IMR-90 (cell line): Measurements from ENCODE around the gene BTBD10. TPM values are rescaled to one million over a fixed set of nuclear protein-coding genes. Genes with fewer than 3 reads are reported as not detected.

ENCODE experiments used
- ATAC-seq: fragments of 200-7000 bp; cut with Tn5 transposase; 2 replicates; pipeline ENCODE4 v1.9.1; 2020; ENCODE audit warnings: low read depth, mild to moderate bottlenecking, moderate library complexity
- BruUV-seq: library from RNA; stranded (reverse); fragments of 400-500 nt; replicated peaks from 2 replicates; lab custom pipeline; 2021; lab: Mats Ljungman, UMichigan
- CTCF ChIA-PET: fragments of 300-600 bp; formaldehyde crosslinking; extraction: SDS; loops from one replicate; lab custom pipeline; 2021; ENCODE audit warnings: antibody characterized with exemption; lab: Yijun Ruan, JAX
- POLR2A ChIA-PET: fragments of 300-600 bp; sonication (Branson Sonifier 250); formaldehyde crosslinking; loops from one replicate; lab custom pipeline; 2022; ENCODE audit warnings: antibody characterized with exemption; ENCODE audit not compliant: unreplicated experiment; lab: Charles Lee
- DNase-seq: peaks from one replicate; pipeline ENCODE4 v3.0.0; 2013
- H2AFZ ChIP-seq: replicated peaks from 2 replicates; pipeline ENCODE3; 2013; ENCODE audit warnings: low read length, mild to moderate bottlenecking; ENCODE audit not compliant: poor library complexity
- H2AK5ac ChIP-seq: 2 replicates; pipeline ENCODE4 v1.6.1; 2013; ENCODE audit warnings: low read depth, low read length, inconsistent platforms
- H2AK9ac ChIP-seq: replicated peaks from 2 replicates; pipeline ENCODE3; 2013; ENCODE audit warnings: mild to moderate bottlenecking, low read depth, low read length, moderate library complexity; ENCODE audit not compliant: poor library complexity
- H2BK120ac ChIP-seq: 2 replicates; pipeline ENCODE4 v1.6.1; 2013; ENCODE audit warnings: low read depth, low read length, inconsistent platforms
- H2BK15ac ChIP-seq: 3 replicates; pipeline ENCODE4 v1.6.1; 2013; ENCODE audit warnings: low read depth, low read length, inconsistent platforms
- H2BK20ac ChIP-seq: 2 replicates; pipeline ENCODE4 v1.6.1; 2013; ENCODE audit warnings: low read depth, mild to moderate bottlenecking, inconsistent platforms, low read length, moderate library complexity
- H2BK5ac ChIP-seq: 2 replicates; pipeline ENCODE4 v1.6.1; 2013; ENCODE audit warnings: mild to moderate bottlenecking, low read depth, low read length, inconsistent platforms; ENCODE audit not compliant: poor library complexity, severe bottlenecking
- H3K14ac ChIP-seq: replicated peaks from 2 replicates; pipeline ENCODE4 v1.6.1; 2013; ENCODE audit warnings: low read depth, low read length, inconsistent platforms
- H3K18ac ChIP-seq: 2 replicates; pipeline ENCODE4 v1.6.1; 2013; ENCODE audit warnings: low read depth, low read length, control low read depth
- H3K23ac ChIP-seq: 2 replicates; pipeline ENCODE4 v1.6.1; 2013; ENCODE audit warnings: low read depth, low read length, inconsistent platforms
- H3K27ac ChIP-seq: 2 replicates; pipeline ENCODE4 v1.5.1; 2013; ENCODE audit warnings: mild to moderate bottlenecking, control low read depth, low read length; ENCODE audit not compliant: insufficient read depth
- H3K27me3 ChIP-seq: 2 replicates; pipeline ENCODE4 v1.6.1; 2013; ENCODE audit warnings: low read length; ENCODE audit not compliant: control insufficient read depth, insufficient read depth
- H3K36me3 ChIP-seq: 2 replicates; pipeline ENCODE4 v1.6.1; 2013; ENCODE audit warnings: low read length, mixed read lengths; ENCODE audit not compliant: control insufficient read depth, insufficient read depth
- H3K4ac ChIP-seq: 2 replicates; pipeline ENCODE4 v1.6.1; 2013; ENCODE audit warnings: low read depth, low read length, inconsistent platforms
- H3K4me1 ChIP-seq: 2 replicates; pipeline ENCODE4 v1.6.1; 2013; ENCODE audit warnings: low read length, mixed read lengths; ENCODE audit not compliant: control insufficient read depth, insufficient read depth
- H3K4me2 ChIP-seq: 2 replicates; pipeline ENCODE4 v1.6.1; 2013; ENCODE audit warnings: low read depth, mild to moderate bottlenecking, control low read depth, low read length, moderate library complexity
- H3K4me3 ChIP-seq: 2 replicates; pipeline ENCODE4 v1.5.1; 2013; ENCODE audit warnings: low read depth, mild to moderate bottlenecking, control low read depth, low read length, moderate library complexity; ENCODE audit not compliant: insufficient read depth
- H3K56ac ChIP-seq: 2 replicates; pipeline ENCODE4 v1.6.1; 2013; ENCODE audit warnings: low read length, inconsistent platforms; ENCODE audit not compliant: insufficient read depth; ENCODE audit errors: extremely low read depth
- H3K79me1 ChIP-seq, 2 experiments: 2 replicates each; pipeline ENCODE4 v1.6.1; 2013; ENCODE audit warnings: low read length in 2 of 2, inconsistent platforms in 1 of 2, low read depth in 1 of 2
- H3K9ac ChIP-seq: 2 replicates; pipeline ENCODE4 v1.6.1; 2013; ENCODE audit warnings: low read depth, low read length, control low read depth
- H3K9me1 ChIP-seq: 2 replicates; pipeline ENCODE4 v1.6.1; 2013; ENCODE audit warnings: low read length, inconsistent platforms; ENCODE audit not compliant: insufficient read depth
- H3K9me3 ChIP-seq: 2 replicates; pipeline ENCODE4 v1.6.1; 2013; ENCODE audit warnings: low read length; ENCODE audit not compliant: control insufficient read depth, insufficient read depth
- H4K20me1 ChIP-seq: 2 replicates; pipeline ENCODE4 v1.6.1; 2013; ENCODE audit warnings: low read length, inconsistent platforms; ENCODE audit not compliant: insufficient read depth
- H4K5ac ChIP-seq: 2 replicates; pipeline ENCODE4 v1.6.1; 2013; ENCODE audit warnings: mild to moderate bottlenecking, low read depth, low read length, control low read depth
- H4K8ac ChIP-seq, 2 experiments: 2 replicates each; pipeline ENCODE4 v1.6.1; 2013; ENCODE audit warnings: low read depth in 2 of 2, low read length in 2 of 2, control low read depth in 1 of 2, inconsistent platforms in 1 of 2
- H4K91ac ChIP-seq: 2 replicates; pipeline ENCODE4 v1.6.1; 2013; ENCODE audit warnings: low read depth, low read length, inconsistent platforms; ENCODE audit not compliant: insufficient read depth
- BHLHE40 ChIP-seq: fragments of 150-350 bp; IDR thresholded peaks from 2 replicates; pipeline ENCODE4 v1.6.1; 2016; ENCODE audit warnings: mild to moderate bottlenecking, low read depth, low read length
- CEBPB ChIP-seq: IDR thresholded peaks from 2 replicates; pipeline ENCODE4 v1.6.1; 2012; ENCODE audit warnings: low read depth, low read length, improper control_type of control experiment
- CHD1 ChIP-seq: IDR thresholded peaks from 2 replicates; pipeline ENCODE4 v1.6.1; 2012; ENCODE audit warnings: low read depth, low read length, improper control_type of control experiment
- CTCF ChIP-seq: conservative IDR thresholded peaks from 2 replicates; pipeline ENCODE4 v1.5.1; 2012; ENCODE audit warnings: mild to moderate bottlenecking, low read depth, low read length, improper control_type of control experiment
- ELK1 ChIP-seq: fragments of 150-350 bp; IDR thresholded peaks from 2 replicates; pipeline ENCODE4 v1.6.1; 2016; ENCODE audit warnings: low read depth, mild to moderate bottlenecking, low read length, moderate library complexity, borderline replicate concordance
- FOS ChIP-seq: fragments of 150-350 bp; IDR thresholded peaks from 2 replicates; pipeline ENCODE4 v1.6.1; 2016; ENCODE audit warnings: low read depth, low read length
- MAFK ChIP-seq: IDR thresholded peaks from 2 replicates; pipeline ENCODE4 v1.6.1; 2012; ENCODE audit warnings: low read depth, low read length, improper control_type of control experiment
- MAZ ChIP-seq: IDR thresholded peaks from 2 replicates; pipeline ENCODE4 v1.6.1; 2012; ENCODE audit warnings: low read depth, mild to moderate bottlenecking, low read length, improper control_type of control experiment, moderate library complexity, borderline replicate concordance
- MXI1 ChIP-seq: IDR thresholded peaks from 2 replicates; pipeline ENCODE4 v1.6.1; 2012; ENCODE audit warnings: low read depth, mild to moderate bottlenecking, low read length, moderate library complexity, borderline replicate concordance
- NFE2L2 ChIP-seq: fragments of 150-350 bp; IDR thresholded peaks from 2 replicates; pipeline ENCODE4 v1.6.1; 2016; ENCODE audit warnings: low read depth, mild to moderate bottlenecking, low read length
- POLR2A ChIP-seq: IDR thresholded peaks from 2 replicates; pipeline ENCODE4 v1.6.1; 2012; ENCODE audit warnings: mild to moderate bottlenecking, low read depth, low read length
- RAD21 ChIP-seq: IDR thresholded peaks from 2 replicates; pipeline ENCODE4 v1.6.1; 2012; ENCODE audit warnings: low read length, improper control_type of control experiment
- RCOR1 ChIP-seq: IDR thresholded peaks from 2 replicates; pipeline ENCODE4 v1.6.1; 2012; ENCODE audit warnings: mild to moderate bottlenecking, low read length, improper control_type of control experiment; ENCODE audit not compliant: insufficient replicate concordance
- RFX5 ChIP-seq: IDR thresholded peaks from 2 replicates; pipeline ENCODE4 v1.8.0; 2012; ENCODE audit warnings: low read depth, mild to moderate bottlenecking, low read length, moderate library complexity
- SMC3 ChIP-seq: fragments of 150-350 bp; IDR thresholded peaks from 2 replicates; pipeline ENCODE4 v1.6.1; 2016; ENCODE audit warnings: low read depth, mild to moderate bottlenecking, antibody characterized with exemption, low read length, moderate library complexity
- USF2 ChIP-seq: fragments of 150-350 bp; IDR thresholded peaks from 2 replicates; pipeline ENCODE4 v1.6.1; 2017; ENCODE audit warnings: mild to moderate bottlenecking, antibody characterized with exemption, low read length, low read depth
- WGBS, 2 experiments: methylation state at CpG; one replicate each; pipeline versions ENCODE4 v1.1.5 to v1.1.7; 2013; ENCODE audit warnings: missing lambda C conversion rate in 2 of 2; ENCODE audit not compliant: insufficient read length in 1 of 2; ENCODE audit errors: extremely low coverage in 2 of 2; 5-methylcytosine and 5-hydroxymethylcytosine counted together
- dilution Hi-C: fragments of 300-500 bp; cut with HindIII; formaldehyde crosslinking; loops from one replicate; pipeline ENCODE4 v1.14.3; 2018; ENCODE audit warnings: low sequenced_read_pairs; ENCODE audit not compliant: unreplicated experiment
- in situ Hi-C: fragments of 300-500 bp; cut with MboI; formaldehyde crosslinking; loops from 3 replicates; pipeline ENCODE4 v1.14.3; 2019; ENCODE audit warnings: low sequenced_read_pairs, inconsistent platforms, mixed read lengths
- intact Hi-C: fragments of 100-400 bp; cut with micrococcal nuclease; formaldehyde crosslinking; loops from 2 replicates; pipeline ENCODE4 v1.10.0; 2022
- polyA plus RNA-seq, 3 experiments: library from polyadenylated mRNA; depleted of rRNA; stranded (reverse); fragments of >200 nt; gene quantifications; 2 replicates each; pipeline ENCODE4 v1.2.3, GENCODE V29; 2012; ENCODE audit warnings: low replicate concordance in 1 of 3
- total RNA-seq: library from RNA; depleted of rRNA; stranded (reverse); fragments of >200 nt; gene quantifications from 2 replicates; pipeline ENCODE4 v1.2.3, GENCODE V29; 2012

Gene BTBD10
- total and polyA plus RNA-seq, 2 of the 4 experiments (the other 2 are of a cell fraction) = 32.5 to 59.9 TPM

GRCh38 chr11:13380731-13381130 is 82.3 kb downstream of the BTBD10 start:
- ATAC-seq (no peak), DNase-seq (no peak)
- H4K20me1 ChIP-seq = no peaks in the 10 kb centered on the region
- no peak overlapping the region for H2AK5ac ChIP-seq
- H4K91ac ChIP-seq = no peak overlapping the region
- in situ Hi-C loops = no loop called here
- H3K9me3 ChIP-seq = no peaks in the 10 kb centered on the region
- H2BK15ac ChIP-seq = no peak overlapping the region
- WGBS, 2 experiments = no CpG with 5 or more reads among the region's 2 CpGs
- dilution Hi-C loops = no loop called here
- TF ChIP-seq NFE2L2 (no peak), BHLHE40 (no peak), FOS (no peak), POLR2A (no peak), RFX5 (no peak), CTCF (no peak), CHD1 (no peak), USF2 (no peak), CEBPB (no peak), MAZ (no peak), SMC3 (no peak), ELK1 (no peak), MXI1 (no peak), RCOR1 (no peak), MAFK (no peak), RAD21 (no peak)
- no peak overlapping the region for H3K14ac ChIP-seq
- H3K27me3 ChIP-seq = no peaks in the 10 kb centered on the region
- H3K4me3 ChIP-seq = no peak overlapping the region
- H4K8ac ChIP-seq = no peak overlapping the region
- no peak overlapping the region for H2BK5ac ChIP-seq
- no peak overlapping the region for H4K5ac ChIP-seq
- POLR2A ChIA-PET = no interaction called here
- no peak overlapping the region for H3K23ac ChIP-seq
- no TSS peak for BruUV-seq
- CTCF ChIA-PET = interaction anchor here (0.7 kb wide), 1 partner anchor 32 kb away, joined by 3 read pairs; no protein-coding TSS in a partner anchor
- H3K27ac ChIP-seq = no peak overlapping the region
- no peak overlapping the region for H3K18ac ChIP-seq
- no peak overlapping the region for H3K4ac ChIP-seq
- H3K9me1 ChIP-seq = peaks cover 10% of the 10 kb centered on the region; the same call in 1 of the 2 replicates
- peaks cover 24% of the 10 kb centered on the region for H3K36me3 ChIP-seq
- no peaks in the 10 kb centered on the region; the same call in 1 of the 2 replicates for H3K4me1 ChIP-seq
- H2AK9ac ChIP-seq = no peak overlapping the region
- intact Hi-C loops = no loop called here
- no peak overlapping the region for H3K4me2 ChIP-seq
- H2AFZ ChIP-seq = no peak overlapping the region
- no peaks in the 10 kb centered on the region for H3K79me1 ChIP-seq
- no peak overlapping the region for H3K56ac ChIP-seq
- no peak overlapping the region for H3K9ac ChIP-seq
- H2BK20ac ChIP-seq = no peak overlapping the region
- H2BK120ac ChIP-seq = no peak overlapping the region
